HG03064 (cell line): ENCODE measurements around the gene PCYT2.

ENCODE experiments used
- ATAC-seq: cut with Tn5 transposase; IDR thresholded peaks from one replicate; pipeline ENCODE4 v1.9.1; 2021; ENCODE audit warnings: low read depth; ENCODE audit not compliant: unreplicated experiment

The PCYT2 gene

DNA sequence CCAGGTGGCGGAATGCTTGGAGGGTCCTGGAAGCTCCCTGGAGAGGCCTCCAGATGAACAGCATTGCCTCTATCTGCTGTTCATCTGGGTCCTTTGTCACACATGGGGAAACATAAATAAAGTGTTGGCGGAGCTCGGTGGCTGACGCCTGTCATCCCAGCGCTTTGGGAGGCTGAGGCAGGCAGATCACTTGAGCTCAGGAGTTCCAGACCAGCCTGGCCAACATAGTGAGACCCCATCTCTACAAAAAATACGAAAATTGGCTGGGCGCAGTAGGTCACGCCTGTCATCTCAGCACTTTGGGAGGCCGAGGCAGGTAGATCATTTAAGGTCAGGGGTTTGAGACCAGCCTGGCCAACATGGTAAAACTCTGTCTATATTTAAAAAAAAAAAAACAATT is 33.7 kb upstream of the PCYT2 start:
- ATAC-seq: no peak

- ATAC-seq: no peak
Measured at GRCh38 chr17:81942167-81942553, 31.0 kb upstream of the PCYT2 start.

DNA sequence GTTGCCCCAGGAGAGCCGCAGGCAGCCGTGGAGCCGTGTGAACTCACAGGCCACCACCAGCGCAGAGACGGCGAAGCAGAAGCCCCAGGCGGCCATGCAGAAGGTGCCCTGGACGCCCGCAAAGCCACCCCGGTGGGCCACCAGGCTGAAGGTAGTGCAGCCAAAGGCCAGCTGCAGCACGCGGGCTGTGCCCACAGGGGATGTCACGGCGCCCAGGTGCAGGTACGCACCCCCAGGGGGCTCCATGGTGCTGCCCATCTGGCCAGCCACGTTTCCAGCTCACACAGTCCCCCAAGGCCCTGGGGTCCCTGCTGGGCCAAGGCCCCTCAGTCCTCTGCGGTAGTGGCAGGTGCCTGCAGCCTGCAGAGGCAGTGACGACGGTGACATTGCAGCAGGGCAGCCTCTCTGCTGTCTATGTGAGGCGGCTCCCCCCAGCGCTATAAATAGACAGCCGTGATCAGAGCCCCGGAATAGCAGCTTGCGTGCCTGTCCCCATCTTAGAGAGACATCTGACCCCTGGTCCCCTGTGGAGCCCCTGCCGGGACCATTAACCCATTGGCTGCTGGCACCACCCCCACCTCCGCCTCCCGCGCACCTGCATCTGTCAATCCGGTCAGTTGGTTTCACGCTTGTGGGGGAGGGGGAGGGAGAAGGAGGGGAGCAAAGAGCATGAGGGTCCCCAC is 30.4 kb upstream of the PCYT2 start:
- ATAC-seq: no peak

GRCh38 chr17:81940538-81941483 is 29.6 kb upstream of the PCYT2 start:
- ATAC-seq: no peak

DNA sequence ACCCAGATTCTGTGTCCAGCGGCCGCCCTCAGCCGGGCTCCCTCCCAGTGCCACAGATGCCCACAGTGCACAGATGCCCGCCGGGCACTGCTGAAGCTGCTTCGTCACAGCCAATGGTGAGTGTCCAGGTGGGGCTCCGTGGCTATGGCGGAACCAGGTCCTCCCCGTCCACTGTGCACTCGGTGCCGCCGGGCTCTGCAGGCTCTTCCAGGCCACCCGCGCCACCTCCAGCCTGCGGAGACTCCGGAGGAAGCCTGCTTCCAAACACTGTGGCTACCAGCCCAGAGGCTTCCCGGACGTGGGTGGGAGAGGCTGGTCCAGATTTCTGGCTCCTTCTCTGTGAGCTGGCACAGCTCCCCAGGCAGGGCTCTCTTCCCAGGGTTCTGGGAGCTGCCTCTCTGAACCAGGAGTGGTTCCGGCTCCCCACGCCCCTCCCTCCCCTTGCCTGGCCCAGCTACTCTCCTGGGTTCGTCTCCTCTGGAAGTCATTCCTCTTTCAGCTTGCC is 28.7 kb upstream of the PCYT2 start:
- ATAC-seq: no peak

GRCh38 chr17:81939218-81939617 is 28.0 kb upstream of the PCYT2 start:
- no peak for ATAC-seq

DNA sequence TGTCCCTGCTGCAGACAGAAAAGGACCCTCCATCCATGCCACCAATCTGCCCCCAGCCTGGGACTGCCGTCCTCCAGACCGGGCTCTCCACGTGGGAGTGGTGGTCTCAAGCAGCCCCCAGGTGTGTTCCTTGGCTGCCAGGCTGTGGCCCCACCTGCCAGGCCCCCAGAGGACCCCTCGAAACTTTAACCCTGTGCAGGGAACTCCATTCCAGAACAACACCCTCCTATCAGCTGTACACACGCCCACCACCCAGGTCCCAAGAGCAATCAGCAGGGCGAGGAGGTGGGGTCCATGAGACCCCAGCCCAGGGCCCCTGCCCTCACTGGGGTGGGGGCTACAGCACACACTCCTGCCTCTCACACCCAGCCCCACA is 24.5 kb upstream of the PCYT2 start:
- no peak for ATAC-seq

DNA sequence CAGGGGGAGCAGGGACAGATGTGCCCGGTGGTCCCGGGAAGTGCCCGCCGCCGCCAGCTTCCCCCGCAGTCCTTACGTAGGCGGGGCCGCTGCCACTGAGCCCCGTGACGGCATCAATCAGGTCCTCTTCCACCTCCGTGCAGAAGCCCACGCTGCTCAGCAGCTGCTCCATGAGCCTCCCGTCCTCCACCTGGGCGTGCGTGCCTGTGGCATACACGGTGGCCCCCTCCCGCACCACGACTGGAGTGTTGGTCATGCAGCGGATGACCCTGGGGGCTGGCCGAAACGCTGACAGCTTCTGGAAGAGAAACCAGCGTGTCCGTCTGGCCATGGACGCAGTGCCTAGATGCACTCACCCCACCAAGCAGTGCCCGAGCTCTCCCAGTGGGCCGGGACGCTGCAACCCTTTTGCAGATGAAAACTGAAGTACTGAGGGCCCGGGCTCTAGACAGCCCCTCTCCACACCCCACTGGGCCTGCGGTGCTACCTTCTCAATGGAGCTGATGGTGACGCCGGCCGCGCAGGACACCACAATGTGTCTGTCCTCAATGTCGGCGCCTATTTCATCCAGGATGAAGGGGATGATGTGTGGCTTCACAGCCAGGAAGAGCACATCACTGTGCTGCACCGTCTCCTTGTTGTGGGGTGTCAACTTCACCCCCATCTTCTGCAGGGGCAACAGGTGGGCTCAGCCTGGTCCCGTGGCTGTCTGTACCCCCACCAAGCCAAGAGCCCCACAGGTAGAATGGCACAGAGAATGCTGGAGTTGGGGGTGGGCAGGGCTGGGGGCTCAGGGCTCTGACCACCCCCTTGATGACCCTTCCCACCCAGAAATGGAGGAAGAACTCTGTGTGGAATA is 23.9 kb upstream of the PCYT2 start:
- no peak for ATAC-seq

GRCh38 chr17:81934098-81934757 is 23.0 kb upstream of the PCYT2 start:
- ATAC-seq: no peak

DNA sequence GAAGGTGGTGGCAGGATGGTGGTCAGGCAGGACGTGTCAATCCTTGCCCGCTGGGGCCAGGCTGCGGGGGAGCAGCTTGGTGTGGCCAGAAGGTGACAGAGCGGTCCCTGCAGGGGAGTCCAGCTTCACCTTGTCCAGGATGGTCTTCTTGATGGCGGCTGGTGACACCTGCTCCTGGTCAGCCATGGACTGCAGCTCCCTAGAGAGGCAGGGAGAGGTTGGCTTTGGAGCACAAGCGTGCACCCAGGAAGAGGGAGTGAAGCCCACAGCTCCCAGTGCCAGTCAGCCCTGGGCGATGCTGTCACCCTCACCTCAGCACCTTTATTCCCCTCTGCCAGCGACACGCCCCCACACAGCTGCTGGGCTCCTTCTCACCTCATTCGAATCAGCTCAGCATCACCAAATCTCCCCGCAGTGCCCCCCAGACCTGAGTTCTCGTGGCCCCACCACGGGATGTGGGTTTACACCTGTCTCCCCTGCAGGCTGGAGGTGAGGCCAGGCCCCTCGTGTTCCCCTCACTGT is 22.0 kb upstream of the PCYT2 start:
- no peak for ATAC-seq

DNA sequence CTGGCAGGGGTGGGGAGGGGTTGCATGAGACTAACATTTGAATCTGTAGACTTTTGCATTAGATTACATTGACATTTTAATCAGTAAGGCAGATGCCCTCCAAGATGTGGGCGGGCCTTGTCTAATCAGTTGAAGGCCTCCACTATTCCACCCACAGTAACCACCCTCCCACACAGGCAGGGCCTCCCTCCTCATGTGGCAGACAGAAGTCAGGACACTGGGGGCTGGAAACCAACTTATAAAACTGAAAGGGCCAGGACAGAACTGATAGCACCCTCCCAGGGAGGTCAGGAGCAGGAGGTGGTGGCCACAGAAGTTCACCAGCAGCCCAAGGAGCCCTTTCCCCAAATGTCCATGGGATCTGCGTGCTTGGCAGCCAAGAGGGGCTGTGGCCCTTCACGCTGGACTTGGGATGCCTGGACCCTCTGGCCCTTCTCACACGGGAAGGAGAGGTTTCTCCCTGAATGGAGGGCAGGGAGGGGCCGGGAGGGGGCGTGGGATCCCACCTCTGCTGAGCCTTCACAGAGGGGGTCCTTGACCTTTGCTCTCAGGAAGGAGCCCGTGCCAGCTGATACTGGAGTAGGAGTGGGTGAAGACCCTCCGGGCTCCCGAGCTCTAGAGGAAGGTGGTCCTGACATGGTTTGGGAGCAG is 21.3 kb upstream of the PCYT2 start:
- ATAC-seq: no peak

DNA sequence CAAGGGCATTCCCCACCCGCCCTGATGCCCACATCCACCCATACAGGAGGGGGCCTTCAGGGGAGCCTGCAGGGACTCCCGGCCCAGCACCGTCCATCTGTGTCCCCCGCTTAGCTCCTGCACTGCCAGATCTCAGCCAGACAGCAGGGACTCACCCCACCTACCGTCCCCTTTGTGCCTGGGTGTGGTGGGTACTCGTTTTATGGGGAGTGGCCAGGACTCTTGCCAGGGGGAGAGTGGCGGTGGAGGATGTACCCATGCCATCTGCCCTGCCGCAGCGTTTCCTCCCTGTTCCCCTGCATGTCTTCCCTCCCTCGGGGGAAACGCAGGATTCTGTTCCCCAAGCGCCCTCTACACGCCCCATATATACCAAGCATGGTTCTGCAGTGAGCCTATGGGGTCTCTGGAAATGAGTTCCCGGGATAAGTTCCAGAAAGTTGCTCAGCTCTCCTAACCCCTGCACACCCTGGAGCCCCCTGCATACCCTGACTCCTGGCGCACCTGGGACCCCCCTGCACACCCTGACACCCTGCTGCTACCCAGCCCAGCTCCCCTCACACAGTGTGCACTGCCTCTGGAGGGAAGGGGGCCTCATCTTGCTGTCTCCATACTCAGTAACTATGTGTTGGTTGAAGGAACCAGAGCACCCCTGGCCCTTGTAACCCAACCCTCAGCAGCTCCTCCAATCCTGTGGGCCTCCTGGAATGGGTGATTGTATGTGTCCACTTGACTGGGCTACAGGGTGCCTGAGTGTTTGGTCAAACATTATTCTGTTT is 20.5 kb upstream of the PCYT2 start:
- ATAC-seq: no peak

DNA sequence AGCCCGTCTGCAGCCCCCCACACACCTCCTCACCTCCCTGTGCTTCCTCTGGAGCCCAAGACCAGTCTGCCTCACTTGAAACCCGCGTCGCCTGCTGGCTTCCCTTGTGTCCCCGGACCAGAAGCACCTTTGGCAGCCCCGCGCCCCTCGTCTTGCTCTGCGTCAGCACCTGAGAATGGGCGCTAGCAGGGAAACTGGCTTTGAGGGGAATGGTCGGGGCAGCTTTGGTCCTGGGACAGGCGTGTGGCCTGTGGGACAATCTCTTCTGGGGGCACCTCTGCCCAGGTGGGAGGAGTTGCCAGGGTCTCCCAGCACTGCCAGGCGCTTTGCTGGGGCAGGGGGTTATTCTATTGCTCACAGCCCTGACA is 20.0 kb upstream of the PCYT2 start:
- no peak for ATAC-seq

- no peak for ATAC-seq
Measured at GRCh38 chr17:81930142-81931125, 19.2 kb upstream of the PCYT2 start.

DNA sequence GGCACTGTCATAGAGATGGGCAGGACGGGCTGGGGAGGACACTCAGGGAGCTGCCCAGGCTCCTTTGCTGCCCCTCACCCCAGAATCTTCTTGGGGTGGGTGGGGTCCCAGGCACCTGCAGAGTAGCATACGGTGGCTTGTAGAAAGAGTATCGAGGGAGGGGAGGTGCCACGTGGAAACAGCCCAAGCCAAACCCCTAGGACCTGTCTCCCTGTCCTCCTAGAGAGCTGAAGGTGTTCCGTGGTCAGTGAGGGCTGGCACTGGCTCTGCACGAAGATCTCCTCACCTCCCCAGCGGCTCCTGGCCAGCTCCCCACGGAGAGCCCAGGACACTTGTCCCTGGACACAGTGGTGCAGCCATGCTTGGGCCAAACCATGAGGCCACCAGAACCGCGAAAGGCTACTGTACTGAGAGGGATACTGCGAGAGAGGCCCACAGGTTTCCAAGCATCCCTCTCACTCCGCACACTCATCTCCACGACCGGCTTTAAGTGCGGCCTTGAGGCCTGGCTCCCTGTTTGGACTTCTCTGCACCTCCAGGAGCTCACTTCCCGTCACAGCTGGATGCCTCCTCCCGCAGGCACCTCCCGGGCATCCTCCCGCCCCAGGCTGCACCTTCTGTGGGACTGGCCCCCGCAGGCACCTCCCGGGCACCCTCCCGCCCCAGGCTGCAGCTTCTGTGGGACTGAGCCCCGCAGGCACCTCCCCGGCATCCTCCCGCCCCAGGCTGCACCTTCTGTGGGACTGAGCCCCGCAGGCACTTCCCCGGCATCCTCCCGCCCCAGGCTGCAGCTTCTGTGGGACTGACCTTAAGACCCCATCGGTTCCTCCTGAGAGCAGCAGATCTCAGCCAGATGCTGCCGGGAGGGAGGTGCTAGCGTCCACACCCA is 18.3 kb upstream of the PCYT2 start:
- no peak for ATAC-seq

- no peak for ATAC-seq
Measured at GRCh38 chr17:81928544-81929252, 17.5 kb upstream of the PCYT2 start.
